ENCODE results near the gene FBXW2. TPM values are rescaled to one million over a fixed set of nuclear protein-coding genes. Genes with fewer than 3 reads are reported as not detected.
"Not testable (repeated sequence)": the region's sequence is repeated elsewhere in the genome, so short reads cannot be mapped to it uniquely, and the experiment has no call there.

The FBXW2 gene, protein sequence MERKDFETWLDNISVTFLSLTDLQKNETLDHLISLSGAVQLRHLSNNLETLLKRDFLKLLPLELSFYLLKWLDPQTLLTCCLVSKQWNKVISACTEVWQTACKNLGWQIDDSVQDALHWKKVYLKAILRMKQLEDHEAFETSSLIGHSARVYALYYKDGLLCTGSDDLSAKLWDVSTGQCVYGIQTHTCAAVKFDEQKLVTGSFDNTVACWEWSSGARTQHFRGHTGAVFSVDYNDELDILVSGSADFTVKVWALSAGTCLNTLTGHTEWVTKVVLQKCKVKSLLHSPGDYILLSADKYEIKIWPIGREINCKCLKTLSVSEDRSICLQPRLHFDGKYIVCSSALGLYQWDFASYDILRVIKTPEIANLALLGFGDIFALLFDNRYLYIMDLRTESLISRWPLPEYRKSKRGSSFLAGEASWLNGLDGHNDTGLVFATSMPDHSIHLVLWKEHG
- polyA plus RNA-seq (2012; ENCODE audit: insufficient read depth, insufficient read length): 43.2 TPM

DNA sequence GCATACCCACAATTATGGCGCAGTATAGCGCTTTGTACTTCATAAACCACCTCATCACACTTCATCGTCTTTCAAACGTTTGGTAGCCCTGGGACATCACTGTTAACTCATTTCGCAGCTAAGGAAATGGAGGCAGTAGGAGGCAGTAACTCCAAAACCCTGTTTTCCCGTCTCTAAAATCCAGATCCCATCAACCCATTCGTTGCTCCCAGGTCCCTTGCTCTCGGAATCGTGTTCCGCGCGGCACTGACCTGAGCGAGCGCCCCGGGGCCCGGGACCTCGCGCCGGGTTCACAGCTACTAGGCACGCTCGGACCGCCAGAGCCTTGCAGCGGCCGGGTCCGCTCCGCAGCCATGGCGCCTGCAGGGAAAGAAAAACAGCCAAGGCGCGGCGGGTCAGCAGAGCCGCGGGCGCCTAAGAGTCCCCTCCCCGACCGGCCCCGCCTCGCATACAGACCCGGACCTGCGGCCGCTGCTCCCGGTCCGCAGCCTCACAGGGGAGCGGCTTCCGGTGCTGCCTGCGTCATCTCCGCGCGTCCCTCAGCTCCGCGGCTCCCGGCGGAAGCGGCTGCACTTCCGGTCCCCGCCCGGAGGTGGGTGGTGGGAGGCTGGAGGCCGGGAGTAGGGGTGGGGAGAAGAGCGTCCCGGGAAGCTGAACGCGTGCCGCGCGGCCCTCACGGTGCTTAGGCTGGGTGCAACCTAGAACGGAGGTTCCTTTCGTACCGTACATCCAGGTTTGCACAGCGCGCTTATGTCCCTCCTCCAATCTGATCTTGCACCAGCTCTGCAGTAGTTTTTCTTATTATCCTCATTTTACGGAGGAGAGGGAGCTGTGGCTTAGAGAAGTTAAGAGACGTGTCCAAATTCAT is at the start of gene FBXW2:
Gene FBXW2, minus strand, starts transcription at position 519 of the 868 bp plus-strand sequence. CDS start 5,158 bp downstream, outside the sequence.
- peak within 1 kb of the TSS; percentile 96 for H3K4me3 ChIP-seq (ENCODE audit: low read length)
- DNase-seq (ENCODE audit: low read depth, low spot score): peak; percentile 82

GRCh38 chr9:120841930-120842684 is 48.9 kb upstream of the FBXW2 start:
- no peak for DNase-seq (ENCODE audit: low read depth, low spot score)
- H3K4me3 ChIP-seq (ENCODE audit: low read length): peak overlapping the region; percentile 99

- no peak overlapping the region for H3K4me3 ChIP-seq (ENCODE audit: low read length)
- DNase-seq (ENCODE audit: low read depth, low spot score): no peak
Observed at GRCh38 chr9:120839146-120839545, 45.9 kb upstream of the FBXW2 start.

DNA sequence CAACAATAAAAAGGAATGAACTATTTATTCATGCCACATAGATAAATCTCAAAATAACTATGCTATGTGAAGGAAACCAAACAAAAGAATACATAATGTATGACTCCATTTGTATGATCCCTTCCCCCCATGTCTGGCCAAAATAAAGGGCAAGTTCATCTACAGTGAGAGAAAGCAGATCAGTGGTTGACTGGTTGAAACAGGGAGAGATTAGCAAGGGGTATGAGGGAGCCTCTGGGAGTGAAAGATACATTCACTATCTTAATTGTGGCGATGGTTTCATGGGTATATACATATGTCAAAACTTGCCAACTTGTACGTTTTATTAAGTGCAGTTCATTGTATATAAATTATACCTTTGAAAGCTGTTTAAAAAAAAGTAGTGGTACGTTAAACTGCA is 44.7 kb upstream of the FBXW2 start:
- DNase-seq (ENCODE audit: low read depth, low spot score): no peak

GRCh38 chr9:120833325-120833724 is 40.1 kb upstream of the FBXW2 start:
- DNase-seq (ENCODE audit: low read depth, low spot score): no peak
- H3K4me3 ChIP-seq (ENCODE audit: low read length): no peak overlapping the region

More for the DNA sequence above, 44.7 kb upstream of the FBXW2 start:
- H3K4me3 ChIP-seq (ENCODE audit: low read length): no peak overlapping the region

DNA sequence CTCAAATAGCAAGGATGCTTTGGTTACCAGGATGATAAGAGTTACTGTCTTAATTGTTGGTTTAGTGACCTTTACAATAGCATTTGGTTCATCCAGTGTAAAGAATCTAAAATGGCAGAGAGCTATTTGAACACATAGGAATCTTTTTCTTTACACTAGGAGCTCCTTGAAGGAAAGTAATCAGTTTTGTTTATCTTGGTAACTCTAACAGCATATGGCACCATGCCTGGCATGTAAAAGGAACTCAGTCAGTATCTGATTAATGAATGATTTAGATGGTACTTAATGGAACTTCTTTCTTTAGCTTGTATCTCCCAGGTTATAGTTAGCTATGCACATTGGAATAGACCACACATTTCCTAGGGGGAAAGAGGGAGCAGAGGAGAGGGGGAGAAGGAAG is 39.6 kb upstream of the FBXW2 start:
- no peak overlapping the region for H3K4me3 ChIP-seq (ENCODE audit: low read length)
- no peak for DNase-seq (ENCODE audit: low read depth, low spot score)

DNA sequence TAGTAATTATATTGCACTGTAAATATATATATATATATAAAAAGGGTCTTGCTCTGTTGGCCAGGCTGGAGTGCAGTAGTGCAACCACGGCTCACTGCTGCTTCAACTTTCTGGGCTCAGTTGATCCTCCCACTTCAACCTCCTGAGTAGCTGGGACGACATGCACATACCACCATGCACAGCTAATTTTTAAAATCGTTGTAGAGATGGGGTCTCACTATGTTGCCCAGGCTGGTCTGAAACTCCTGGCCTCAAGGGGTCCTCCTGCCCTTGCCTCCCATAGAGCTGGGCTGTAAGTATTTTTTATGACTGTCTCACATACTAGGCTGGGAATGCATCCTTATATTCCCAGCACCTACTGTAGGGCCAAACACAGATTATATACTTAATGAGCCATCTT is 37.6 kb upstream of the FBXW2 start:
- no peak for DNase-seq (ENCODE audit: low read depth, low spot score)
- H3K4me3 ChIP-seq (ENCODE audit: low read length): no peak overlapping the region

DNA sequence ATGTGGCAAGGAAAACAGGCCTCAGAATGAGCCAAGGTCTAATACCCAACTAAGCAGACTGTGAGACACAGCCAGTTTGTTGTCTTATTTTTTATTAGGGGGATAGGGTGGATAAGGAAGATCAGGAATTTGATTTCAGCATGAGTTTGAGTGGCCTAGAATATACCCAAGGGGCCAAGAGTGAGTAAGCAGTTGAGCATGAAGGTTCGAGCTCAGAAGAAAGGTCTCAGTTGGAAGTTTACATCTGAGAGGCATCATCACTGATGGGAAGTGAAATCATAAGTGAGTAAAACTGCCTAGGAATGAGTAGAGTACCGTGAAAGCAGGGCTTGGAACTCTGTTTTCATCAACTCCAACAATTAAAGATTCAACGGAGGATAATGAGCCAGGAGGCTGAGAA is 36.9 kb upstream of the FBXW2 start:
- no peak for DNase-seq (ENCODE audit: low read depth, low spot score)
- H3K4me3 ChIP-seq (ENCODE audit: low read length): no peak overlapping the region

- no peak for DNase-seq (ENCODE audit: low read depth, low spot score)
- H3K4me3 ChIP-seq (ENCODE audit: low read length): no peak overlapping the region
Observed at GRCh38 chr9:120829650-120830049, 36.4 kb upstream of the FBXW2 start.

DNA sequence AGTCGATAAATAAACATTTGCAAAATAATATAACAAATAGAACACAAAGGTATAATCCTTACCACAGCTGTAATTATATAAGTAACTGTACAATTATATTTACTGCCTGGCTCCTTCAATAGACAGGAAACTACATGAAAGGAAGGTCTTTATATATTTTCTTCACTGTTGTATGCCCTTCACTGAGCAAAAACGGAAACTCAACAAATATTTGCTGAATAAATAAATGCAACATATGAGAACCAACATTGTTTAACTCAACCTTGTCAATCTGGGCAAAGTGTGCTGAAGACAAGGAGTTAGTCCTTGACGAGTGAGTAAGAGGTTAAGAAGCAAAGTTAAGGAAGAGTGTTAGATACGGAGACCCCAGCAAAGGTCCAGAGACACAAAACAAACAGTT is 26.9 kb upstream of the FBXW2 start:
- H3K4me3 ChIP-seq (ENCODE audit: low read length): no peak overlapping the region
- no peak for DNase-seq (ENCODE audit: low read depth, low spot score)

DNA sequence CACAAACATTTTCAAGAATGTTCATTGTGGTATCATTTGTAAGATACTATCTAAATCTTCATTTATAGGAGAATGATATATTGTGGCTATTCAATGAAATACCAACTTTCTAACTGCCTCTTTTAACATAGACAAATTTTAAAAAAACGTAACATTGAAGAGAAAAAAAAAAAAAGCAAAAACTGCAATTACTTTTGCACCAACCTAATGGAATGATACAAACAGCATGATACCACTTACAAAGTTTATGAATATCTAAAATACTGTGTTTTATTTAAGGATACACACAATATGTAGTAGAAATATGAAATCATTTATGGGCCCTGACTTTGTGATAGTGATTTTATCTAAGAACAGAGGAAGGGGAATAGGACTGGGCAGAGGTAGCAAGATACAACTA is 25.4 kb upstream of the FBXW2 start:
- DNase-seq (ENCODE audit: low read depth, low spot score): no peak
- H3K4me3 ChIP-seq (ENCODE audit: low read length): no peak overlapping the region

GRCh38 chr9:120815075-120815474 is 21.9 kb upstream of the FBXW2 start:
- no peak for DNase-seq (ENCODE audit: low read depth, low spot score)

DNA sequence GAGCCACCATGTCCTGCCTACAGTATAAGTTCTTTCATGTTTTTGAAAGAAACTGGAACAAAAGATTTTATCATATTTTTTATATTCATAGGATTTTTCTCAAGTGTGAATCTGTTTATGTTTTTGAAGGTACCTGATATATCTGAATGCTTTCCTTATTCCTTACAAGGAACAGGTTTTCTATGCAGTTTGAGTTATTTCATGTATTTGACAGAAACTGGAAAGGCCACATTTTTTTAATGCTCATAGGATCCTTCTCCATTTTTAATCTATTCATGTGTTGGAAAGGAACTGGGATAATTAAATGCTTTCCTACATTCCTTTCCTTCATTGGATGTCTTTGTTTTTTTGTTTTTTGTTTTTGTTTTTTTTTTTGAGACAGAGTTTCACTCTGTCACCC is 15.7 kb upstream of the FBXW2 start:
- no peak overlapping the region for H3K4me3 ChIP-seq (ENCODE audit: low read length)
- no peak for DNase-seq (ENCODE audit: low read depth, low spot score)

More at GRCh38 chr9:120815075-120815474, 21.9 kb upstream of the FBXW2 start:
- H3K4me3 ChIP-seq (ENCODE audit: low read length): no peak overlapping the region

- no peak overlapping the region for H3K4me3 ChIP-seq (ENCODE audit: low read length)
- no peak for DNase-seq (ENCODE audit: low read depth, low spot score)
Observed at GRCh38 chr9:120807607-120808379, 14.6 kb upstream of the FBXW2 start.

DNA sequence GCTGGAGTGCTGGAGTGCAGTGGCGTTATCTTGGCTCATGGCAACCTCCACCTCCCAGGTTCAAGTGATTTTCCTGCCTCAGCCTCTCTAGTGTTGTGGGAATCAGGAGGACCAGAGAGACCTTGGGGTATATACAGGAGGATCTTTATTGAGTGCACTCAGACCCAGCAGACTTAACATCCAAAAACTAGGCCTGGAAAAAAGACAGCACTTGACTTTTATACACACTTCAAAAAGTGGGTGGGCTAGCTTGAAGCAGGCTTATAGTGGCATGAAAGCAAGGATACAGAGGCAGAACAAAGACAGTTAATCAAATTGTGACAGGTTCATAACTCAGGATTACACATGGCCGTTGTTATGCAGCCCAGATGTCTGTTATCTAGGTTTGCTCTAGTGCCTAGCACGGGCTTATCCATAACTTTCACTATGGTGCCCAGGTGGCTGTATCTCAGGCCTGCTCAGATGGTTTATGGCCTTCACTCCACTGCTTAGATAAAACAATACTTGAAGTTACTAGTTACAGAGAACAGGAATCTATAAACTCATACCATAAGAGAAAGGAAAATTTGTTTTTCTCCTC is 11.7 kb upstream of the FBXW2 start:
- H3K4me3 ChIP-seq (ENCODE audit: low read length); DNase-seq (ENCODE audit: low read depth, low spot score): not testable (repeated sequence)

GRCh38 chr9:120801441-120801840 is 8.2 kb upstream of the FBXW2 start:
- H3K4me3 ChIP-seq (ENCODE audit: low read length): no peak overlapping the region
- DNase-seq (ENCODE audit: low read depth, low spot score): no peak

- H3K4me3 ChIP-seq (ENCODE audit: low read length): no peak overlapping the region
- DNase-seq (ENCODE audit: low read depth, low spot score): no peak
Observed at GRCh38 chr9:120791161-120791560, 2.1 kb downstream of the FBXW2 start.

- no peak overlapping the region for H3K4me3 ChIP-seq (ENCODE audit: low read length)
- DNase-seq (ENCODE audit: low read depth, low spot score): no peak
Observed at GRCh38 chr9:120787933-120788332, 5.3 kb downstream of the FBXW2 start.

Data from Jurkat, Clone E6-1 (cell line).